ENCODE measurements around the gene TLR5. TPM values are rescaled to one million over a fixed set of nuclear protein-coding genes. Genes with fewer than 3 reads are reported as not detected.

The TLR5 gene, protein sequence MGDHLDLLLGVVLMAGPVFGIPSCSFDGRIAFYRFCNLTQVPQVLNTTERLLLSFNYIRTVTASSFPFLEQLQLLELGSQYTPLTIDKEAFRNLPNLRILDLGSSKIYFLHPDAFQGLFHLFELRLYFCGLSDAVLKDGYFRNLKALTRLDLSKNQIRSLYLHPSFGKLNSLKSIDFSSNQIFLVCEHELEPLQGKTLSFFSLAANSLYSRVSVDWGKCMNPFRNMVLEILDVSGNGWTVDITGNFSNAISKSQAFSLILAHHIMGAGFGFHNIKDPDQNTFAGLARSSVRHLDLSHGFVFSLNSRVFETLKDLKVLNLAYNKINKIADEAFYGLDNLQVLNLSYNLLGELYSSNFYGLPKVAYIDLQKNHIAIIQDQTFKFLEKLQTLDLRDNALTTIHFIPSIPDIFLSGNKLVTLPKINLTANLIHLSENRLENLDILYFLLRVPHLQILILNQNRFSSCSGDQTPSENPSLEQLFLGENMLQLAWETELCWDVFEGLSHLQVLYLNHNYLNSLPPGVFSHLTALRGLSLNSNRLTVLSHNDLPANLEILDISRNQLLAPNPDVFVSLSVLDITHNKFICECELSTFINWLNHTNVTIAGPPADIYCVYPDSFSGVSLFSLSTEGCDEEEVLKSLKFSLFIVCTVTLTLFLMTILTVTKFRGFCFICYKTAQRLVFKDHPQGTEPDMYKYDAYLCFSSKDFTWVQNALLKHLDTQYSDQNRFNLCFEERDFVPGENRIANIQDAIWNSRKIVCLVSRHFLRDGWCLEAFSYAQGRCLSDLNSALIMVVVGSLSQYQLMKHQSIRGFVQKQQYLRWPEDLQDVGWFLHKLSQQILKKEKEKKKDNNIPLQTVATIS
- total RNA-seq (1 to 10 TPM; 2.5 to 8.1 (median 3.8) TPM), total RNA-seq (0.11 to 22.9 (median 5.4) reads per million in 29 experiments)
- total RNA-seq (2013) = 2.6 TPM

DNA sequence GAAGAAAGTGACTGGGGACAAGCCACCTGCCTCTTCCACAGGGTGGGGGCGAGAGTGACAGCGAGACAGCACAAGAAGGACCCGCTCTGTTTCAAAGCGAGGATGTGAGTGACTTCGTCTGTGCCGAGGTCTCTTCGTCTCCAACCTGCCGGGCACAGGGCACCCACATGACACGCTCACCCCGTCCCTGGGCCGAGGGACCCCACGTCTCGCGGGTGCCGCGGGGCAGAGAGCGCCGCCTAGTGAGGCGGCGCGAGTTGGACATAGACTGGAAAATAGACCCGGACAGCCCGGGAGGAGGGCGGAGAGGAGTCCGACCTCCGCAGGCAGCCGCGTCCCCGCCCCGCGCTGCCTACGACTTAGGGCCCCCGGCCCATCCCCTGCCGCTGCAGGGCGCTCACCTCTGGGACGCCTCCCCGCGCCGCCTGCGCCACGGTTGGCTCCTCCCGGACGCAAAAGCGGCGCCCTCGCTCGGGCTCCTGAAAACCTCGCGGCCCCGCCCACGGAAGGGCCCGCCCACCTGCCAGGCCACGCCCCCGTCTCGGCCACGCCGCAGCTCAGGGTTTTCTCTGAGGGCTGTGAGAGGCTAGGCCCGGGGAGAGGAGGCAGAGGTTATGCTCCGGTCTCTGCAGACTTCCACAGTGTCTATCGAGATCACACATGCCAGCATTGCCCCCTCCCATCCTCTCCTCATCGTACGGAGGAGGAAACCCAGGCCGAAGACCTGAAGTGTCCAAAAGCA lies at the start of gene TLR5:
Gene TLR5, minus strand, starts transcription at position 454 of the 742 bp plus-strand sequence. CDS start 30,217 bp downstream, outside the sequence.
- POLR2A ChIA-PET = interaction anchor here (0.5 to 0.6 kb wide), 2 partner anchors 217 to 411 kb away, joined by 3 read pairs; no protein-coding TSS in a partner anchor

DNA sequence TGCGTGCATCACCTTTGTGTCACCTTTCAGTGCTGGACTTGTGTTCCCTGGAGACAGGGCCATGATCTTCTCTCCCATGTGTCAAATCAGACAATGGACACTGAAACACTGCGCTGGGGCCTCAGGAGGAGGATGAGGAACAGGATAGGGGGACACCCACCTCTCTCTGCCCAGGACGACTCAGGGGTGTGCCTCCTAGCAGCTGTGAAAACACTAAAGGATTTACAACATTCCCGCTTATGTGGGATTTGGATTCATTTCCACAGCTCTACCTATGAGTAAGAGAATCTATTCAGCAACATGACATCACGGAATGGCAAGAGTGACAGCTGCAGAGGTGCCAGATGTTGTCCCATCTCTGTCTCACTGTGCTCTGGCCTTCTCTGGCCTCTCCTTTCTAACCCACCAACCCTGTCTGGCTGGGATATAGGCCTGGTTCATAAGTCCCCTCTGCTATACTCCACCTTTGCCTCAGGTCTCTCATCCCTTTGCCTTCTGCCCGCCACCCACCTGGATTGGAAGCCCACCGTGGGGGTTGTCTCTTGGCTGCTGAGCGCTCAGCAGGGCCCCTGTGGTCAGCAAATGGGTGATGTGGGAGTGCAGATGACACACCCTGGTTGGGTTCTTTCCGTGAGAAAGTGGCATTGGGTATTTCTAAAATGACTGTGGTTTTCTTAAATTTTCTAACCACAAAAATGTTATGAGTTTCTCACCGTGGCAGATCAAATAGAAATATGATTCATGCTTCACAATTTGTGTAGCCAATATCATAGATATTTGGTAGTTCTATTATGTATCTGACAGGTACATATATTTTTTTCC lies 47.1 kb upstream of the TLR5 start:
- no peaks in the 10 kb centered on the region for H3K9me3 ChIP-seq
- H3K4me1 ChIP-seq (ENCODE audit: control insufficient read depth in 1 of 2, extremely low read depth in 1 of 2, insufficient read depth in 2 of 2, low read length in 2 of 2) = peaks cover 22 to 28% of the 10 kb centered on the region in 2 experiments
- no peaks in the 10 kb centered on the region for H3K27me3 ChIP-seq (replicated peaks in 1 of 2; ENCODE audit: control insufficient read depth in 2 of 2, extremely low read depth in 1 of 2, insufficient read depth in 2 of 2, low read length in 1 of 2)
- Mint-ChIP-seq H3K27me3 (no peaks in the 10 kb centered on the region), H3K4me1 (peaks cover 32 to 56% (median 54%) of the 10 kb centered on the region in 3 donors), H3K36me3 (no peaks in the 10 kb centered on the region), H3K27ac (peak overlapping the region; percentile 82 to 87), H3K4me3 (peak overlapping the region; percentile 18 to 65 (median 42)), H3K9me3 (peaks cover 0 to 8% (median 0%) of the 10 kb centered on the region in 3 donors)
- WGBS (ENCODE audit: insufficient coverage) = 33% methylated on average over 1 of the region's 10 CpGs
- ATAC-seq (replicated peaks in 1 of 4) (peak; percentile 70 to 90 (median 82)), DNase-seq (peak in 32 of 35 experiments; percentile 4 to 71 (median 16))
- no peak overlapping the region for H3K4me3 ChIP-seq (ENCODE audit: control insufficient read depth in 1 of 2, extremely low read depth in 1 of 2, low read length in 1 of 2)
- peak overlapping the region; percentile 48 for H3K27ac ChIP-seq (ENCODE audit: low read length)
- ChIA-PET CTCF (no interaction called here), POLR2A (interaction anchor here in 1 of 2 donors (0.8 kb wide), 1 partner anchor 861 kb away, joined by 5 read pairs; no protein-coding TSS in a partner anchor)
- no peaks in the 10 kb centered on the region for H3K36me3 ChIP-seq (ENCODE audit: control insufficient read depth in 2 of 2, extremely low read depth in 1 of 2, insufficient read depth in 1 of 2, low read length in 1 of 2)

More for the DNA sequence above, at the start of gene TLR5:
- peaks cover 0 to 3% of the 10 kb centered on the region in 2 donors for H3K36me3 ChIP-seq (ENCODE audit: control insufficient read depth in 2 of 2, extremely low read depth in 1 of 2, insufficient read depth in 1 of 2, low read length in 1 of 2)
- Mint-ChIP-seq H3K27ac (peak within 1 kb of the TSS; percentile 81 to 91), H3K4me1 (peaks cover 26 to 37% (median 30%) of the 10 kb centered on the region in 3 donors), H3K9me3 (peaks cover 0 to 8% (median 4%) of the 10 kb centered on the region in 3 donors), H3K36me3 (peaks cover 6% of the 10 kb centered on the region), H3K27me3 (no peaks in the 10 kb centered on the region), H3K4me3 (peak within 1 kb of the TSS; percentile 73 to 78 (median 76))
- ATAC-seq (replicated peaks in 1 of 4) (peak; percentile 86 to 92 (median 90)), DNase-seq (peak; percentile 65 to 93 (median 83))
- H3K9me3 ChIP-seq = no peaks in the 10 kb centered on the region
- peaks cover 16 to 28% of the 10 kb centered on the region in 2 experiments for H3K4me1 ChIP-seq (ENCODE audit: control insufficient read depth in 1 of 2, extremely low read depth in 1 of 2, insufficient read depth in 2 of 2, low read length in 2 of 2)
- peak within 1 kb of the TSS; percentile 36 for H3K27ac ChIP-seq (ENCODE audit: low read length)
- CTCF ChIA-PET = interaction anchor here (0.6 to 2.7 kb wide), 7 partner anchors 9 to 680 kb away, joined by 3 to 38 read pairs (median 5); no protein-coding TSS in a partner anchor
- no peaks in the 10 kb centered on the region for H3K27me3 ChIP-seq (replicated peaks in 1 of 2; ENCODE audit: control insufficient read depth in 2 of 2, extremely low read depth in 1 of 2, insufficient read depth in 2 of 2, low read length in 1 of 2)
- 4% methylated on average over 61 of the region's 63 CpGs for WGBS (ENCODE audit: insufficient coverage)
- H3K4me3 ChIP-seq (ENCODE audit: control insufficient read depth in 1 of 2, extremely low read depth in 1 of 2, low read length in 1 of 2) = peak within 1 kb of the TSS; percentile 20 to 56

DNA sequence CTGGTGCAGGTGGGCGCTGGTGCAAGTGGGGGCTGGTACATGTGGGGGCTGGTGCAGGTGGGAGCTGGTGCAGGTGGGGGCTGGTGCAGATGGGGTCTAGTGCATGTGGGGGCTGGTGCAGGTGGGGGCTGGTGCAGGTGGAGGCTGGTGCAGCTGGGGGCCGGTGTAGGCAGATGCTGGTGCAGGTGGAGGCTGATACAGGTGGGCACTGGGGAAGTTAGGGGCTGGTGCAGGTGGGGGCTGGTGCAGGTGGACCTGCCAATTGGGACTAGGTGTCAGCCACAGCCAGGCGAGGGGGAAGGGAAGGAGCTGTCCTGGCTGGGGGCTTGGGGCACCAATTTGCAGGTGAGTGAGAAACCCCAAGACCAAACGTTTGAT lies 46.5 kb upstream of the TLR5 start:
- Histone ChIP-seq H3K27ac (ENCODE audit: low read length) (no peak overlapping the region), H3K36me3 (ENCODE audit: control insufficient read depth in 2 of 2, extremely low read depth in 1 of 2, insufficient read depth in 1 of 2, low read length in 1 of 2) (no peaks in the 10 kb centered on the region), H3K27me3 (replicated peaks in 1 of 2; ENCODE audit: control insufficient read depth in 2 of 2, extremely low read depth in 1 of 2, insufficient read depth in 2 of 2, low read length in 1 of 2) (no peaks in the 10 kb centered on the region), H3K4me1 (ENCODE audit: control insufficient read depth in 1 of 2, extremely low read depth in 1 of 2, insufficient read depth in 2 of 2, low read length in 2 of 2) (peaks cover 22 to 28% of the 10 kb centered on the region in 2 experiments), H3K4me3 (ENCODE audit: control insufficient read depth in 1 of 2, extremely low read depth in 1 of 2, low read length in 1 of 2) (no peak overlapping the region), H3K9me3 (no peaks in the 10 kb centered on the region)
- POLR2A ChIA-PET = interaction anchor here in 1 of 2 donors (0.8 kb wide), 1 partner anchor 860 kb away, joined by 5 read pairs; no protein-coding TSS in a partner anchor
- H3K36me3 Mint-ChIP-seq = no peaks in the 10 kb centered on the region
- H3K4me3 Mint-ChIP-seq = peak overlapping the region in 1 of 3 donors; percentile 65
- H3K27me3 Mint-ChIP-seq = no peaks in the 10 kb centered on the region
- peak in 1 of 4 experiments; percentile 3 for ATAC-seq (replicated peaks in 1 of 4)
- H3K9me3 Mint-ChIP-seq = peaks cover 0 to 8% (median 0%) of the 10 kb centered on the region in 3 donors
- H3K27ac Mint-ChIP-seq = peak overlapping the region; percentile 82 to 87
- H3K4me1 Mint-ChIP-seq = peaks cover 34 to 62% (median 56%) of the 10 kb centered on the region in 3 donors
- CTCF ChIA-PET = no interaction called here
- no peak for DNase-seq
- 83% methylated on average over 3 of the region's 4 CpGs for WGBS (ENCODE audit: insufficient coverage)

DNA sequence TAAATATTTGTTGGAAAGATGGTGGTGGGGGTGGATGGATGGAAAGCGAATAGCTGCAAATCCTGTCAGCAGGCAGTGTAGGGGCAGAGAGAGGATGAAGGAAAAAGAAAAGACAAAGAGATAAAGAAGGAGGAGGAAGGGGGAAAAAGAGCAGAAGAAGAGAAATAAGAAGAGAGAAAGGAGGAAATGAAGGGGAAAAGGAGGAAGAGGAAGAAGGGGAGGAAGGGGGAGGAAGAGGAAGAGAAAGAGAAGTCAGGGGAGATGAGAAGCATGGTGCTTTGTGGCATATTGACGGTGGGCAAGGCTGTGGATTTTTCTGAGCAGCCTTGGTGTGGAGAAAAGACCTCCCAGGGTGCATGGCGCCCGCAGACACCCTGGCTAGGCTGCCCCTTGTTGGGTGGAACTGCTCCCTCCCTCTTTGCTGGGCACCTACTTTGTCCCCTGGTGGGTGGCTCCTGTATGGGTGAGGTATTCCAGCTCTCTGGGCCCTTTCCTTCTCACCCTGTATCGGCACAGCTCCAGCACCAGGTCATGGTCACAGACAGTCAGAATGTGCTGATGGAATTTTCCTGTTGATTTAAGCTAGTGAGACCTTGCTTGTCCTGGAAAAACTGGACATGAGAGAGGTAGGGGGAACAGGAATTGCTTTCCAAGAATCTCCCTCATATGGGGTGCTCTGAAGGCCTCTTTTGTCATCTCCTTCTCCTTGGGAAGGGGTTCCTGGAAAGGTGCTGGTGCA lies 45.7 kb upstream of the TLR5 start:
- no peaks in the 10 kb centered on the region for H3K36me3 Mint-ChIP-seq
- DNase-seq = no peak
- no peak overlapping the region for H3K4me3 ChIP-seq (ENCODE audit: control insufficient read depth in 1 of 2, extremely low read depth in 1 of 2, low read length in 1 of 2)
- H3K36me3 ChIP-seq (ENCODE audit: control insufficient read depth in 2 of 2, extremely low read depth in 1 of 2, insufficient read depth in 1 of 2, low read length in 1 of 2) = no peaks in the 10 kb centered on the region
- ChIA-PET CTCF (no interaction called here), POLR2A (no interaction called here)
- no peaks in the 10 kb centered on the region for H3K27me3 ChIP-seq (replicated peaks in 1 of 2; ENCODE audit: control insufficient read depth in 2 of 2, extremely low read depth in 1 of 2, insufficient read depth in 2 of 2, low read length in 1 of 2)
- ATAC-seq (replicated peaks in 1 of 4) = no peak
- peaks cover 24 to 28% of the 10 kb centered on the region in 2 experiments for H3K4me1 ChIP-seq (ENCODE audit: control insufficient read depth in 1 of 2, extremely low read depth in 1 of 2, insufficient read depth in 2 of 2, low read length in 2 of 2)
- peak overlapping the region; percentile 6 to 33 for H3K27ac Mint-ChIP-seq
- peaks cover 0 to 8% (median 0%) of the 10 kb centered on the region in 3 donors for H3K9me3 Mint-ChIP-seq
- WGBS (ENCODE audit: insufficient coverage) = 88% methylated on average over 4 of the region's 5 CpGs
- peak overlapping the region in 1 of 3 donors; percentile 65 for H3K4me3 Mint-ChIP-seq
- H3K4me1 Mint-ChIP-seq = peaks cover 40 to 65% (median 63%) of the 10 kb centered on the region in 3 donors
- H3K27me3 Mint-ChIP-seq = no peaks in the 10 kb centered on the region
- H3K27ac ChIP-seq (ENCODE audit: low read length) = no peak overlapping the region
- H3K9me3 ChIP-seq = no peaks in the 10 kb centered on the region

DNA sequence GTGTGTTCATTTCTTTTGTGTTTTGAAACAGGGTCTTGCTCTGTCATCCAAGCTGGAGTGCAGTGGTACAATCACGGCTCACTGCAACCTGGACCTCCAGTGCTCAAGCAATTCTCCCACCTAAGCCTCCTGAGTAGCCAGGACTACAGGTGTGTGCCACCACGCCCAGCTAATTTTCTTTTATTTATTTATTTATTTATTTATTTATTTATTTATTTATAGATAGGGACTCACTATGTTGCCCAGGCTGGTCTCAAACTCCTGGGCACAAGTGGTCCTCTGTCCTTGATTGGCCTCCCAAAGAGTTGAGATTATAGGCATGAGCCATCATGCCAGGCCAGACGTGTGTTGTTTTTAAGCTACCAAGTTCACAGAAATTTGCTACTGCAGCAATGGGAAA lies 43.8 kb upstream of the TLR5 start:
- H3K4me3 Mint-ChIP-seq = no peak overlapping the region
- H3K36me3 ChIP-seq (ENCODE audit: control insufficient read depth in 2 of 2, extremely low read depth in 1 of 2, insufficient read depth in 1 of 2, low read length in 1 of 2) = no peaks in the 10 kb centered on the region
- H3K27me3 ChIP-seq (replicated peaks in 1 of 2; ENCODE audit: control insufficient read depth in 2 of 2, extremely low read depth in 1 of 2, insufficient read depth in 2 of 2, low read length in 1 of 2) = no peaks in the 10 kb centered on the region
- no peak for ATAC-seq (replicated peaks in 1 of 4)
- CTCF ChIA-PET = interaction anchor here in 1 of 2 donors (0.7 kb wide), 1 partner anchor 319 kb away, joined by 6 read pairs; no protein-coding TSS in a partner anchor
- peaks cover 57 to 78% (median 75%) of the 10 kb centered on the region in 3 donors for H3K4me1 Mint-ChIP-seq
- 100% methylated on average over 1 of the region's 3 CpGs for WGBS (ENCODE audit: insufficient coverage)
- H3K27ac ChIP-seq (ENCODE audit: low read length) = no peak overlapping the region
- peaks cover 0 to 8% (median 0%) of the 10 kb centered on the region in 3 donors for H3K9me3 Mint-ChIP-seq
- peaks cover 20 to 36% of the 10 kb centered on the region in 2 experiments for H3K4me1 ChIP-seq (ENCODE audit: control insufficient read depth in 1 of 2, extremely low read depth in 1 of 2, insufficient read depth in 2 of 2, low read length in 2 of 2)
- H3K4me3 ChIP-seq (ENCODE audit: control insufficient read depth in 1 of 2, extremely low read depth in 1 of 2, low read length in 1 of 2) = no peak overlapping the region
- no peak for DNase-seq
- no peak overlapping the region for H3K27ac Mint-ChIP-seq
- no peaks in the 10 kb centered on the region for H3K27me3 Mint-ChIP-seq
- POLR2A ChIA-PET = no interaction called here
- no peaks in the 10 kb centered on the region for H3K9me3 ChIP-seq
- H3K36me3 Mint-ChIP-seq = no peaks in the 10 kb centered on the region
